ENCODE data around the gene KRTAP10-4. TPM values are rescaled to one million over a fixed set of nuclear protein-coding genes. Genes with fewer than 3 reads are reported as not detected.
"Not testable (repeated sequence)": the region's sequence is repeated elsewhere in the genome, so short reads cannot be mapped to it uniquely, and the experiment has no call there.

KRTAP10-4 gene
- total RNA-seq, 1 experiment from 2014 or later = not detected

GRCh38 chr21:44599264-44600029 lies 25.9 kb downstream of the KRTAP10-4 start:
- no peak for DNase-seq (ENCODE audit: low spot score)

- DNase-seq (ENCODE audit: low spot score) = not testable (repeated sequence)
These were observed 26.8 kb downstream of the KRTAP10-4 start, which contains the start of gene KRTAP10-7 for GRCh38 chr21:44600118-44600978. Gene KRTAP10-7, plus strand, starts transcription at chr21:44600597. Its CDS starts 25 bp downstream, at chr21:44600622.

- DNase-seq (ENCODE audit: low spot score) = not testable (repeated sequence)
These were observed 27.6 kb downstream of the KRTAP10-4 start for GRCh38 chr21:44601091-44601490.

- no peak for DNase-seq (ENCODE audit: low spot score)
These were observed 28.3 kb downstream of the KRTAP10-4 start for GRCh38 chr21:44601596-44602462.

- DNase-seq (ENCODE audit: low spot score) = no peak
These were observed 28.9 kb downstream of the KRTAP10-4 start for GRCh38 chr21:44602463-44602850.

- no peak for DNase-seq (ENCODE audit: low spot score)
These were observed 29.8 kb downstream of the KRTAP10-4 start for GRCh38 chr21:44603109-44603875.

GRCh38 chr21:44603911-44604310 lies 30.4 kb downstream of the KRTAP10-4 start:
- DNase-seq (ENCODE audit: low spot score) = no peak

GRCh38 chr21:44606495-44606894 lies 33.0 kb downstream of the KRTAP10-4 start:
- DNase-seq (ENCODE audit: low spot score) = no peak

- DNase-seq (ENCODE audit: low spot score) = no peak
These were observed 35.7 kb downstream of the KRTAP10-4 start for GRCh38 chr21:44609193-44609592.

- DNase-seq (ENCODE audit: low spot score) = not testable (repeated sequence)
These were observed 36.8 kb downstream of the KRTAP10-4 start for GRCh38 chr21:44610157-44610843.

- no peak for DNase-seq (ENCODE audit: low spot score)
These were observed 38.0 kb downstream of the KRTAP10-4 start for GRCh38 chr21:44611551-44611950.

- DNase-seq (ENCODE audit: low spot score) = no peak
These were observed 38.5 kb downstream of the KRTAP10-4 start, which contains the start of gene KRTAP10-8 for GRCh38 chr21:44612029-44612486. Gene KRTAP10-8, plus strand, starts transcription at chr21:44612079. Its CDS starts 22 bp downstream, at chr21:44612101.

GRCh38 chr21:44612669-44613229 lies 39.2 kb downstream of the KRTAP10-4 start:
- DNase-seq (ENCODE audit: low spot score) = no peak

GRCh38 chr21:44613386-44614155 lies 40.0 kb downstream of the KRTAP10-4 start:
- DNase-seq (ENCODE audit: low spot score) = no peak

GRCh38 chr21:44614161-44614631 lies 40.7 kb downstream of the KRTAP10-4 start:
- no peak for DNase-seq (ENCODE audit: low spot score)

- no peak for DNase-seq (ENCODE audit: low spot score)
These were observed 41.4 kb downstream of the KRTAP10-4 start for GRCh38 chr21:44614961-44615391.

GRCh38 chr21:44615466-44615865 lies 41.9 kb downstream of the KRTAP10-4 start:
- no peak for DNase-seq (ENCODE audit: low spot score)

GRCh38 chr21:44615911-44616590 lies 42.5 kb downstream of the KRTAP10-4 start:
- DNase-seq (ENCODE audit: low spot score) = no peak
